HL-60 (cell line): ENCODE results near the gene CSNK1A1.

ENCODE experiments used
- GABPA ChIP-seq: IDR thresholded peaks from 2 replicates; pipeline ENCODE4 v1.6.1; 2012; ENCODE audit warnings: low read depth
- POLR2AphosphoS5 ChIP-seq: IDR thresholded peaks from 2 replicates; pipeline ENCODE4 v1.6.1; 2012; ENCODE audit warnings: low read depth
- TF ChIP-seq, protein P1 (sequence below): IDR thresholded peaks from one replicate; pipeline ENCODE4 v1.5.1; 2011; ENCODE audit warnings: low read length, control low read depth, inconsistent platforms; ENCODE audit not compliant: insufficient read depth

DNA sequence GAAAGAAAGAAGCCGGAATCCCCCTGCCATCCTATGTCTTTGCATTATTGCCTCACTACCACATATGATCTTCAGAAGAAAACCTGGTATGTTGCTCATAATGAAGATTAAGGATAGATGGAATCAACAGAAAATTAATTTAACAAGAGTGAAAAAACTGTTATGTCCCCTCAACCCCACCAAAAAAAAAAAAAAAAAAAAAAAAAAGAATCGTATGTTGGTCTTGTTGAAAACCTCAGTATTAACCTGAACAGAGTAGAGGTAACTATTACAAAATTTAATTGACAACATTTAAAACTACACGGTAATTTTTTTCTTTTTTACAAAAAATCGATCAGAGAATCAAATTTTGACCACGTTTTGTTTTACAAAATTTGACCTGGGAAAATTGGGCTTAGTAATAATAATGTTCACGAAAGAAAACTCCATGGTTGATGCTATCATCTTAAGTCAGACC is 827 bp upstream of the CSNK1A1 start:
- TF ChIP-seq, protein P1, sequence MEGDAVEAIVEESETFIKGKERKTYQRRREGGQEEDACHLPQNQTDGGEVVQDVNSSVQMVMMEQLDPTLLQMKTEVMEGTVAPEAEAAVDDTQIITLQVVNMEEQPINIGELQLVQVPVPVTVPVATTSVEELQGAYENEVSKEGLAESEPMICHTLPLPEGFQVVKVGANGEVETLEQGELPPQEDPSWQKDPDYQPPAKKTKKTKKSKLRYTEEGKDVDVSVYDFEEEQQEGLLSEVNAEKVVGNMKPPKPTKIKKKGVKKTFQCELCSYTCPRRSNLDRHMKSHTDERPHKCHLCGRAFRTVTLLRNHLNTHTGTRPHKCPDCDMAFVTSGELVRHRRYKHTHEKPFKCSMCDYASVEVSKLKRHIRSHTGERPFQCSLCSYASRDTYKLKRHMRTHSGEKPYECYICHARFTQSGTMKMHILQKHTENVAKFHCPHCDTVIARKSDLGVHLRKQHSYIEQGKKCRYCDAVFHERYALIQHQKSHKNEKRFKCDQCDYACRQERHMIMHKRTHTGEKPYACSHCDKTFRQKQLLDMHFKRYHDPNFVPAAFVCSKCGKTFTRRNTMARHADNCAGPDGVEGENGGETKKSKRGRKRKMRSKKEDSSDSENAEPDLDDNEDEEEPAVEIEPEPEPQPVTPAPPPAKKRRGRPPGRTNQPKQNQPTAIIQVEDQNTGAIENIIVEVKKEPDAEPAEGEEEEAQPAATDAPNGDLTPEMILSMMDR: no peak
- TF ChIP-seq GABPA (no peak), POLR2AphosphoS5 (no peak)
